CD14-positive monocyte (primary cell): ENCODE results near the gene GLIS2. TPM values are rescaled to one million over a fixed set of nuclear protein-coding genes. Genes with fewer than 3 reads are reported as not detected.
A peak's percentile ranks its signal among the peaks of the same experiment; 100 is the strongest.

Experiments used
- DNase-seq, 3 donors: peaks; one replicate each; pipeline ENCODE4 v3.0.0-alpha.2; 2011 to 2022
- H2AFZ ChIP-seq: 2 replicates; pipeline ENCODE4 v1.6.0; 2012; ENCODE audit warnings: mild to moderate bottlenecking, low read depth, low read length, inconsistent platforms; ENCODE audit not compliant: insufficient read depth, poor library complexity, severe bottlenecking
- H3K27ac ChIP-seq, 2 donors: 1 replicate in 1 of 2; 2 replicates in 1 of 2; pipeline ENCODE4 v1.5.1; 2012 to 2013; ENCODE audit warnings: low read length in 2 of 2, control low read depth in 1 of 2, inconsistent platforms in 1 of 2, low read depth in 1 of 2, mild to moderate bottlenecking in 1 of 2
- H3K27me3 ChIP-seq, 2 donors: one replicate each; pipeline versions ENCODE4 v1.6.0 to v1.6.1; 2011 to 2013; ENCODE audit warnings: low read length in 2 of 2; ENCODE audit not compliant: control insufficient read depth in 2 of 2, insufficient read depth in 2 of 2
- H3K36me3 ChIP-seq, 2 donors: replicated peaks in 1 of 2; 1 replicate in 1 of 2; 2 replicates in 1 of 2; pipeline versions ENCODE4 v1.5.1 to v1.6.1; 2012 to 2013; ENCODE audit warnings: low read length in 2 of 2, control low read depth in 1 of 2, inconsistent platforms in 1 of 2, mild to moderate bottlenecking in 1 of 2; ENCODE audit not compliant: insufficient read depth in 2 of 2, control insufficient read depth in 1 of 2
- H3K4me1 ChIP-seq, 2 donors: 1 replicate in 1 of 2; 2 replicates in 1 of 2; pipeline versions ENCODE4 v1.5.1 to v1.6.1; 2012 to 2013; ENCODE audit warnings: low read length in 2 of 2, control low read depth in 1 of 2, inconsistent platforms in 1 of 2, mild to moderate bottlenecking in 1 of 2, moderate library complexity in 1 of 2; ENCODE audit not compliant: insufficient read depth in 2 of 2, control insufficient read depth in 1 of 2
- H3K4me2 ChIP-seq: replicated peaks from 2 replicates; pipeline ENCODE3; 2012; ENCODE audit warnings: low read length, moderate library complexity, mild to moderate bottlenecking; ENCODE audit not compliant: poor library complexity, severe bottlenecking; ENCODE audit errors: extremely low read depth
- H3K4me3 ChIP-seq, 3 experiments: fragments of 200-600 bp in 1 of 3; sonication (generic) in 1 of 3; replicated peaks in 1 of 3; 1 replicate in 2 of 3; 2 replicates in 1 of 3; pipeline ENCODE4 v1.5.1; 2011 to 2013; ENCODE audit warnings: low read length in 3 of 3, mild to moderate bottlenecking in 3 of 3, control low read depth in 2 of 3, low read depth in 2 of 3, inconsistent platforms in 1 of 3, moderate library complexity in 1 of 3
- H3K79me2 ChIP-seq: 2 replicates; pipeline ENCODE4 v1.6.0; 2012; ENCODE audit warnings: mild to moderate bottlenecking, control low read depth, inconsistent platforms, low read length, moderate library complexity; ENCODE audit not compliant: insufficient read depth
- H3K9ac ChIP-seq: 2 replicates; pipeline ENCODE4 v1.6.0; 2017; ENCODE audit warnings: low read length, mild to moderate bottlenecking; ENCODE audit not compliant: insufficient read depth, poor library complexity, severe bottlenecking
- H3K9me3 ChIP-seq, 2 donors: replicated peaks in 1 of 2; 1 replicate in 1 of 2; 2 replicates in 1 of 2; pipeline versions ENCODE4 v1.5.1 to v1.6.1; 2012 to 2013; ENCODE audit warnings: low read length in 2 of 2, control low read depth in 1 of 2; ENCODE audit not compliant: control insufficient read depth in 1 of 2, insufficient read depth in 1 of 2
- H4K20me1 ChIP-seq: 2 replicates; pipeline ENCODE4 v1.6.0; 2012; ENCODE audit warnings: mild to moderate bottlenecking, low read length, control low read depth, moderate library complexity; ENCODE audit not compliant: insufficient read depth
- H3K27ac Mint-ChIP-seq, 7 donors: one replicate each; pipeline ENCODE4 v1.8.0; 2020; ENCODE audit warnings: mild to moderate bottlenecking in 7 of 7, mixed read lengths in 7 of 7, moderate library complexity in 6 of 7, inconsistent platforms in 2 of 7
- H3K27me3 Mint-ChIP-seq, 3 donors: one replicate each; pipeline ENCODE4 v1.8.0; 2021 to 2022; ENCODE audit warnings: low read depth in 3 of 3, mild to moderate bottlenecking in 3 of 3, mixed read lengths in 3 of 3, moderate library complexity in 3 of 3, inconsistent platforms in 1 of 3
- H3K36me3 Mint-ChIP-seq, 2 donors: one replicate each; pipeline ENCODE4 v1.8.0; 2020; ENCODE audit warnings: mixed read lengths in 2 of 2, inconsistent platforms in 1 of 2, mild to moderate bottlenecking in 1 of 2
- H3K4me1 Mint-ChIP-seq: one replicate; pipeline ENCODE4 v1.8.0; 2020; ENCODE audit warnings: mild to moderate bottlenecking, mixed read lengths
- H3K4me3 Mint-ChIP-seq, 2 donors: one replicate each; pipeline ENCODE4 v1.8.0; 2020; ENCODE audit warnings: mild to moderate bottlenecking in 2 of 2, mixed read lengths in 2 of 2, moderate library complexity in 1 of 2
- H3K9me3 Mint-ChIP-seq, 7 donors: one replicate each; pipeline ENCODE4 v1.8.0; 2020 to 2022; ENCODE audit warnings: mixed read lengths in 7 of 7, mild to moderate bottlenecking in 6 of 7, moderate library complexity in 6 of 7, inconsistent platforms in 2 of 7
- CTCF ChIP-seq: fragments of 200-600 bp; IDR thresholded peaks from one replicate; pipeline ENCODE4 v1.8.0; 2022; ENCODE audit warnings: antibody characterized with exemption, mild to moderate bottlenecking
- WGBS: methylation state at CpG from one replicate; pipeline ENCODE4 v1.1.5; 2013; ENCODE audit warnings: missing lambda C conversion rate; ENCODE audit not compliant: insufficient coverage; 5-methylcytosine and 5-hydroxymethylcytosine counted together
- intact Hi-C, 2 donors: fragments of 100-400 bp; cut with micrococcal nuclease; formaldehyde crosslinking; loops; one replicate each; pipeline versions ENCODE4 v1.15.0 to v1.15.1; 2023
- polyA plus RNA-seq, 3 donors: library from polyadenylated mRNA; depleted of rRNA in 1 of 3; unstranded in 2 of 3; stranded (reverse) in 1 of 3; fragments of 300-500 nt in 2 of 3; fragments of >200 nt in 1 of 3; fragmentation: Illumina TruSeq in 2 of 3; gene quantifications; 1 replicate in 2 of 3; 2 replicates in 1 of 3; pipeline ENCODE4 v1.2.3, GENCODE V29; 2012 to 2021

The GLIS2 gene
- polyA plus RNA-seq, 3 donors: 0.03 TPM; not detected in 2

GRCh38 chr16:4313563-4314531 lies 2.0 kb upstream of the GLIS2 start:
- 12% methylated on average over 32 of the region's 43 CpGs for WGBS
- Histone ChIP-seq H3K4me3 (no peak overlapping the region), H3K79me2 (no peaks in the 10 kb centered on the region), H3K27me3 (peaks cover 24 to 50% of the 10 kb centered on the region in 2 donors), H3K9me3 (peaks cover 0 to 8% of the 10 kb centered on the region in 2 donors), H3K36me3 (no peaks in the 10 kb centered on the region), H3K9ac (no peak overlapping the region), H2AFZ (no peak overlapping the region), H3K4me1 (peaks cover 12 to 17% of the 10 kb centered on the region in 2 donors), H3K4me2 (no peak overlapping the region), H4K20me1 (no peaks in the 10 kb centered on the region), H3K27ac (no peak overlapping the region)
- intact Hi-C loops: no loop called here
- DNase-seq: peak; percentile 25 to 44 (median 33)
- Mint-ChIP-seq H3K27me3 (peaks cover 38 to 69% (median 43%) of the 10 kb centered on the region in 3 donors), H3K4me3 (peak overlapping the region; percentile 45 to 91), H3K4me1 (peaks cover 17% of the 10 kb centered on the region), H3K36me3 (peaks cover 6 to 10% of the 10 kb centered on the region in 2 donors), H3K27ac (no peak overlapping the region), H3K9me3 (peaks cover 0 to 10% (median 3%) of the 10 kb centered on the region in 7 donors)
- TF ChIP-seq CTCF: peak; percentile 82

- 5% methylated on average over 31 of the region's 33 CpGs for WGBS
- peak overlapping the region; percentile 81 to 91 for H3K4me3 Mint-ChIP-seq
- H3K27ac ChIP-seq: no peak overlapping the region
- H3K4me1 ChIP-seq: peaks cover 12 to 17% of the 10 kb centered on the region in 2 donors
- intact Hi-C loops: no loop called here
- DNase-seq: peak in 1 of 3 donors; percentile 35
- peaks cover 11% of the 10 kb centered on the region for H3K4me1 Mint-ChIP-seq
- no peaks in the 10 kb centered on the region for H3K36me3 ChIP-seq
- peak overlapping the region in 1 of 7 donors; percentile 47 for H3K27ac Mint-ChIP-seq
- peak overlapping the region; percentile 25 for H3K9ac ChIP-seq
- H3K9me3 ChIP-seq: peaks cover 0 to 8% of the 10 kb centered on the region in 2 donors
- no peak for TF ChIP-seq CTCF
- peaks cover 0 to 10% (median 3%) of the 10 kb centered on the region in 7 donors for H3K9me3 Mint-ChIP-seq
- peaks cover 38 to 74% (median 43%) of the 10 kb centered on the region in 3 donors for H3K27me3 Mint-ChIP-seq
- peaks cover 6 to 10% of the 10 kb centered on the region in 2 donors for H3K36me3 Mint-ChIP-seq
- H3K27me3 ChIP-seq: peaks cover 24 to 53% of the 10 kb centered on the region in 2 donors
- peak overlapping the region; percentile 6 to 71 (median 13) for H3K4me3 ChIP-seq
- H2AFZ ChIP-seq: peak overlapping the region; percentile 71
- peak overlapping the region; percentile 82 for H3K4me2 ChIP-seq
- H4K20me1 ChIP-seq: no peaks in the 10 kb centered on the region
- H3K79me2 ChIP-seq: no peaks in the 10 kb centered on the region
These were observed 1.2 kb upstream of the GLIS2 start for GRCh38 chr16:4314532-4315185.
